ENCODE data around the gene RALGPS2. TPM values are rescaled to one million over a fixed set of nuclear protein-coding genes. Genes with fewer than 3 reads are reported as not detected.
"Not testable (repeated sequence)": the region's sequence is repeated elsewhere in the genome, so short reads cannot be mapped to it uniquely, and the experiment has no call there.

The RALGPS2 gene
- polyA plus RNA-seq, 1 of the 3 experiments (the other 2 are of a cell fraction), result 5.1 TPM

- Histone ChIP-seq H3K9ac (no peak overlapping the region), H4K20me1 (ENCODE audit: insufficient read depth) (no peaks in the 10 kb centered on the region), H3K79me2 (ENCODE audit: insufficient read depth) (peaks cover 35% of the 10 kb centered on the region), H3F3A (replicated peaks; ENCODE audit: insufficient read depth) (no peaks in the 10 kb centered on the region), H3K9me2 (no peaks in the 10 kb centered on the region), H2AFZ (ENCODE audit: low read depth) (no peak overlapping the region), H3K4me2 (no peak overlapping the region), H3K27ac (ENCODE audit: low read depth in 2 of 2, low read length in 1 of 2) (no peak overlapping the region), H3K9me3 (no peaks in the 10 kb centered on the region), H3K4me1 (ENCODE audit: control insufficient read depth in 1 of 2, insufficient read depth in 2 of 2, low read depth in 1 of 2, low read length in 1 of 2) (no peaks in the 10 kb centered on the region; a peak in 1 of 4 replicates), H3K36me3 (replicated peaks in 1 of 2; ENCODE audit: control insufficient read depth in 1 of 2, insufficient read depth in 2 of 2, low read length in 1 of 2) (no peaks in the 10 kb centered on the region), H3K4me3 (ENCODE audit: low read depth in 2 of 2, low read length in 1 of 2) (no peak overlapping the region), H3K27me3 (ENCODE audit: insufficient read depth) (no peaks in the 10 kb centered on the region)
- 73% methylated on average over 2 of the region's 2 CpGs for WGBS (ENCODE audit: low lambda C conversion rate)
- TF ChIP-seq TAF1 (IDR thresholded peaks at IDR 0.05; ENCODE audit: borderline replicate concordance, low read depth, low read length) (no peak), GABPA (IDR thresholded peaks at IDR 0.05; ENCODE audit: low read depth) (no peak), MEF2A (IDR thresholded peaks at IDR 0.05; ENCODE audit: borderline replicate concordance, low read depth) (no peak), NFIC (IDR thresholded peaks at IDR 0.05; ENCODE audit: borderline replicate concordance) (no peak), USF2 (IDR thresholded peaks at IDR 0.05; ENCODE audit: borderline replicate concordance, low read depth, low read length) (no peak), MXI1 (IDR thresholded peaks at IDR 0.05; ENCODE audit: low read depth, low read length) (no peak), RAD21 (IDR thresholded peaks at IDR 0.05; ENCODE audit: low read length) (no peak), YY1 (IDR thresholded peaks at IDR 0.05; ENCODE audit: low read depth) (no peak), SIN3A (IDR thresholded peaks at IDR 0.05; ENCODE audit: borderline replicate concordance, low read depth, low read length) (no peak), TEAD4 (IDR thresholded peaks at IDR 0.05; ENCODE audit: borderline replicate concordance, insufficient read depth) (no peak), RFX5 (IDR thresholded peaks at IDR 0.05; ENCODE audit: low read length) (no peak), ELF1 (IDR thresholded peaks at IDR 0.05) (no peak), GATA2 (CRISPR knock-in tag; IDR thresholded peaks at IDR 0.05) (no peak)
- peak; percentile 7 for DNase-seq
- POLR2A ChIA-PET, result no interaction called here
- CTCF ChIA-PET, result interaction anchor here (0.6 to 11.1 kb wide), 43 partner anchors 9 to 442 kb away, joined by 3 to 243 read pairs (median 5); partner anchors contain the start of gene RALGPS2
These were observed 27.8 kb downstream of the RALGPS2 start for GRCh38 chr1:178752891-178753290.

- H3K4me1 ChIP-seq (ENCODE audit: control insufficient read depth in 1 of 2, insufficient read depth in 2 of 2, low read depth in 1 of 2, low read length in 1 of 2); H3F3A ChIP-seq (replicated peaks; ENCODE audit: insufficient read depth); H2AFZ ChIP-seq (ENCODE audit: low read depth); H3K27ac ChIP-seq (ENCODE audit: low read depth in 2 of 2, low read length in 1 of 2); H3K9me2 ChIP-seq; POLR2A ChIA-PET; H3K36me3 ChIP-seq (replicated peaks in 1 of 2; ENCODE audit: control insufficient read depth in 1 of 2, insufficient read depth in 2 of 2, low read length in 1 of 2); H3K27me3 ChIP-seq (ENCODE audit: insufficient read depth); DNase-seq; H3K9ac ChIP-seq; H3K4me2 ChIP-seq; H4K20me1 ChIP-seq (ENCODE audit: insufficient read depth); H3K9me3 ChIP-seq; H3K4me3 ChIP-seq (ENCODE audit: low read depth in 2 of 2, low read length in 1 of 2): not testable (repeated sequence)
- 83% methylated on average over 3 of the region's 3 CpGs for WGBS (ENCODE audit: low lambda C conversion rate)
- CTCF ChIA-PET, result interaction anchor here (1.1 to 11.1 kb wide), 8 partner anchors 15 to 251 kb away, joined by 3 to 243 read pairs (median 12); no protein-coding TSS in a partner anchor
- H3K79me2 ChIP-seq (ENCODE audit: insufficient read depth), result peaks cover 52% of the 10 kb centered on the region
These were observed 29.7 kb downstream of the RALGPS2 start for GRCh38 chr1:178754655-178755256.
